ENCODE results near the gene OSBPL8.
"Not testable (repeated sequence)": the region's sequence is repeated elsewhere in the genome, so short reads cannot be mapped to it uniquely, and the experiment has no call there.

Gene OSBPL8

GRCh38 chr12:76410781-76411180, 148.8 kb downstream of the OSBPL8 start:
- DNase-seq, result no peak

GRCh38 chr12:76410371-76410770, 149.2 kb downstream of the OSBPL8 start:
- DNase-seq, result no peak

- DNase-seq, result no peak
Measured at GRCh38 chr12:76409074-76409473, 150.5 kb downstream of the OSBPL8 start.

- DNase-seq, result no peak
Measured at GRCh38 chr12:76407710-76408109, 151.9 kb downstream of the OSBPL8 start.

GRCh38 chr12:76402259-76402658, 157.3 kb downstream of the OSBPL8 start:
- no peak for DNase-seq

GRCh38 chr12:76400136-76400535, 159.4 kb downstream of the OSBPL8 start:
- DNase-seq, result no peak

- DNase-seq, result no peak
Measured at GRCh38 chr12:76399040-76399439, 160.5 kb downstream of the OSBPL8 start.

GRCh38 chr12:76398106-76398505, 161.5 kb downstream of the OSBPL8 start:
- DNase-seq, result no peak

GRCh38 chr12:76391461-76391860, 168.1 kb downstream of the OSBPL8 start:
- no peak for DNase-seq

- no peak for DNase-seq
Measured at GRCh38 chr12:76387614-76388013, 172.0 kb downstream of the OSBPL8 start.

GRCh38 chr12:76384560-76384959, 175.0 kb downstream of the OSBPL8 start:
- no peak for DNase-seq

GRCh38 chr12:76383988-76384387, 175.6 kb downstream of the OSBPL8 start:
- no peak for DNase-seq

GRCh38 chr12:76379261-76379660, 180.3 kb downstream of the OSBPL8 start:
- no peak for DNase-seq

- DNase-seq, result not testable (repeated sequence)
Measured at GRCh38 chr12:76376876-76377275, 182.7 kb downstream of the OSBPL8 start.

GRCh38 chr12:76375939-76376338, 183.6 kb downstream of the OSBPL8 start:
- no peak for DNase-seq

- no peak for DNase-seq
Measured at GRCh38 chr12:76375470-76375869, 184.1 kb downstream of the OSBPL8 start.

- no peak for DNase-seq
Measured at GRCh38 chr12:76374386-76375020, 185.1 kb downstream of the OSBPL8 start.

- no peak for DNase-seq
Measured at GRCh38 chr12:76368230-76368629, 191.3 kb downstream of the OSBPL8 start.

GRCh38 chr12:76366163-76366562, 193.4 kb downstream of the OSBPL8 start:
- DNase-seq, result no peak

GRCh38 chr12:76364131-76364530, 195.4 kb downstream of the OSBPL8 start:
- DNase-seq, result not testable (repeated sequence)

GRCh38 chr12:76360316-76360715, 199.3 kb downstream of the OSBPL8 start:
- no peak for DNase-seq

GRCh38 chr12:76356071-76356470, 203.5 kb downstream of the OSBPL8 start:
- DNase-seq, result no peak

- peak; percentile 92 for DNase-seq
Measured at GRCh38 chr12:76348079-76348901, 211.3 kb downstream of the OSBPL8 start, which contains the start of gene BBS10. BBS10 (minus strand) TSS chr12:76348415; CDS start chr12:76348358, 57 bp downstream.

- DNase-seq, result no peak
Measured at GRCh38 chr12:76346798-76347420, 212.7 kb downstream of the OSBPL8 start.

Data from NCI-H774 (cell line).